ENCODE data around the gene ACTN4. TPM values are rescaled to one million over a fixed set of nuclear protein-coding genes. Genes with fewer than 3 reads are reported as not detected.

The ACTN4 gene
- total RNA-seq, 1 donor: 229 TPM

DNA sequence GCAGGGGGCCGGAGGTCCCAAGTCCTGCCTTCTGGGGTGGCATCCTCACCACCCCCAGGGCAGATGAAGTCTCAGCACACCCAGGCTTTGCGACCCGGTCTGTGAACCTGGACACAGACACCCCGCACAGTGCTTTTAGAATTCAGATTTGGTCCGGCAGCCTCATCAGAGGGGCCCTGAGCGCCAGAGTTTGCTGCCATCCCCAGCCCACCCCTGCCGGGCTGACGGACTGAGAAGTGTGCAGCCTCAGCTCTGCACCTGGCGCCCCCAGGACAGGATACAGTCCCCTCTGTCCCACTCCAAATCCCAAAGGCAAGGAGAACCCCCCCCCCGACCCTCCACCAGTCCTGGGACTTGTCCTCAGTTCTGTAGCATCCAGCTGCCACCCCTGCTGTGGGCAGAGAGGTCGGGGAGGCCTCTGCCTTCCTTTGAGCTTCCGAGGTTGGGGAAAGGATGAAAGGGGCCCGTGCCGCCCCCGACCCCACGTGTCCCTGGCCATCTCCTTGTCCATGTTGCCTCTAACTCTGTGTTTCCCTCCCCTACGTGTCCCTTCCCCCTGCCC, 79.9 kb downstream of the ACTN4 start:
- Histone ChIP-seq H3K4me2 (ENCODE audit: insufficient read depth, low read length) (no peak overlapping the region), H3K79me2 (ENCODE audit: insufficient read depth, low read length) (peaks cover 20% of the 10 kb centered on the region), H2AFZ (ENCODE audit: low read length) (no peak overlapping the region), H3K27me3 (ENCODE audit: insufficient read depth, low read length) (no peaks in the 10 kb centered on the region), H3K4me3 (ENCODE audit: insufficient read depth, low read length) (no peak overlapping the region), H4K20me1 (ENCODE audit: insufficient read depth, low read length) (peaks cover 14% of the 10 kb centered on the region), H3K27ac (ENCODE audit: low read depth, low read length) (no peak overlapping the region), H3K36me3 (ENCODE audit: insufficient read depth, low read length) (peaks cover 92% of the 10 kb centered on the region), H3K4me1 (ENCODE audit: insufficient read depth, low read length) (no peaks in the 10 kb centered on the region), H3K9me3 (ENCODE audit: low read depth, low read length) (no peaks in the 10 kb centered on the region)
- peak; percentile 35 for DNase-seq (ENCODE audit: insufficient read length, low spot score, missing footprints)
- TF ChIP-seq, protein P1, sequence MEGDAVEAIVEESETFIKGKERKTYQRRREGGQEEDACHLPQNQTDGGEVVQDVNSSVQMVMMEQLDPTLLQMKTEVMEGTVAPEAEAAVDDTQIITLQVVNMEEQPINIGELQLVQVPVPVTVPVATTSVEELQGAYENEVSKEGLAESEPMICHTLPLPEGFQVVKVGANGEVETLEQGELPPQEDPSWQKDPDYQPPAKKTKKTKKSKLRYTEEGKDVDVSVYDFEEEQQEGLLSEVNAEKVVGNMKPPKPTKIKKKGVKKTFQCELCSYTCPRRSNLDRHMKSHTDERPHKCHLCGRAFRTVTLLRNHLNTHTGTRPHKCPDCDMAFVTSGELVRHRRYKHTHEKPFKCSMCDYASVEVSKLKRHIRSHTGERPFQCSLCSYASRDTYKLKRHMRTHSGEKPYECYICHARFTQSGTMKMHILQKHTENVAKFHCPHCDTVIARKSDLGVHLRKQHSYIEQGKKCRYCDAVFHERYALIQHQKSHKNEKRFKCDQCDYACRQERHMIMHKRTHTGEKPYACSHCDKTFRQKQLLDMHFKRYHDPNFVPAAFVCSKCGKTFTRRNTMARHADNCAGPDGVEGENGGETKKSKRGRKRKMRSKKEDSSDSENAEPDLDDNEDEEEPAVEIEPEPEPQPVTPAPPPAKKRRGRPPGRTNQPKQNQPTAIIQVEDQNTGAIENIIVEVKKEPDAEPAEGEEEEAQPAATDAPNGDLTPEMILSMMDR (IDR thresholded peaks at IDR 0.05; ENCODE audit: extremely low read depth, low read depth, low read length): no peak

DNA sequence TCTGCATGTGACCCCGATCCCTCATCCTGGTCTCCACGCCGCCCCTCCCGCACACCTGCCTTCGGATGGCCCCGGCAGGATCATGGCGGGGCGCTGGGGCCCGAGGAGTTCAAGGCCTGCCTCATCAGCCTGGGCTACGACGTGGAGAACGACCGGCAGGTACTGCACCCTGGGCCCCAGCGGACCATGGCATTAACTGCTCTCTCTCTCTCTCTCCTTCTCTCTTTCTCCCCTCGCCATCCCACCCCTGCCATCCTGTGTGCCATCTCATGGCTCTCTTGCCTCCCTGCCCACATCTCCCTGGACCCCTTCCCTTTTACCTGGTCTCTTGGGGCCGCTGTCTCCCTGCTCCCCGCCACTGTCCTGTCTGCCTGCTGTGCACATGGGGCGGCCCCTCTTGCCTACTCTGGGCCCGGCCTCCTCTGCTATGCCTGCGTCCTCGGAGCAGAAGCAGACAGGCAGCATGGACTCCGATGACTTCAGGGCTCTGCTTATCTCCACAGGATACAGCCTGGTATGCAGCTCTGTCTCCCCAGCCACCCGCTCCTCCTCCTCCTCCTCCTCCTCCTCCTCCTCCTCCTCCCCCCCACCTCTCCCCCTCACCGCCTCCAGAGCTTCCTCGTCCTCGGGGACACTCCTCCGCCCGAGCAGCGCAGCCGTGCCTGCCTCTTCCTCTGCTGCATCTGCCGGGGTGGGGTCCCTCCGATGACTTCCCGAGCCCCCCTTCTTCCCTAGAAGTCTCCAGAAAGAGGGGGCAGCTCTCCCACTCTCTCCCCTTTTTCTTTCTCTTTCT, 80.6 kb downstream of the ACTN4 start:
- peaks cover 13% of the 10 kb centered on the region for H3K79me2 ChIP-seq (ENCODE audit: insufficient read depth, low read length)
- H3K36me3 ChIP-seq (ENCODE audit: insufficient read depth, low read length): peaks cover 90% of the 10 kb centered on the region
- peak; percentile 88 for DNase-seq (ENCODE audit: insufficient read length, low spot score, missing footprints)
- H3K9me3 ChIP-seq (ENCODE audit: low read depth, low read length): no peaks in the 10 kb centered on the region
- no peaks in the 10 kb centered on the region for H3K4me1 ChIP-seq (ENCODE audit: insufficient read depth, low read length)
- no peak overlapping the region for H3K27ac ChIP-seq (ENCODE audit: low read depth, low read length)
- TF ChIP-seq, protein P1 (IDR thresholded peaks at IDR 0.05; ENCODE audit: extremely low read depth, low read depth, low read length): no peak
- H4K20me1 ChIP-seq (ENCODE audit: insufficient read depth, low read length): peaks cover 13% of the 10 kb centered on the region
- no peak overlapping the region for H3K4me3 ChIP-seq (ENCODE audit: insufficient read depth, low read length)
- H3K4me2 ChIP-seq (ENCODE audit: insufficient read depth, low read length): no peak overlapping the region
- no peaks in the 10 kb centered on the region for H3K27me3 ChIP-seq (ENCODE audit: insufficient read depth, low read length)
- no peak overlapping the region for H2AFZ ChIP-seq (ENCODE audit: low read length)

DNA sequence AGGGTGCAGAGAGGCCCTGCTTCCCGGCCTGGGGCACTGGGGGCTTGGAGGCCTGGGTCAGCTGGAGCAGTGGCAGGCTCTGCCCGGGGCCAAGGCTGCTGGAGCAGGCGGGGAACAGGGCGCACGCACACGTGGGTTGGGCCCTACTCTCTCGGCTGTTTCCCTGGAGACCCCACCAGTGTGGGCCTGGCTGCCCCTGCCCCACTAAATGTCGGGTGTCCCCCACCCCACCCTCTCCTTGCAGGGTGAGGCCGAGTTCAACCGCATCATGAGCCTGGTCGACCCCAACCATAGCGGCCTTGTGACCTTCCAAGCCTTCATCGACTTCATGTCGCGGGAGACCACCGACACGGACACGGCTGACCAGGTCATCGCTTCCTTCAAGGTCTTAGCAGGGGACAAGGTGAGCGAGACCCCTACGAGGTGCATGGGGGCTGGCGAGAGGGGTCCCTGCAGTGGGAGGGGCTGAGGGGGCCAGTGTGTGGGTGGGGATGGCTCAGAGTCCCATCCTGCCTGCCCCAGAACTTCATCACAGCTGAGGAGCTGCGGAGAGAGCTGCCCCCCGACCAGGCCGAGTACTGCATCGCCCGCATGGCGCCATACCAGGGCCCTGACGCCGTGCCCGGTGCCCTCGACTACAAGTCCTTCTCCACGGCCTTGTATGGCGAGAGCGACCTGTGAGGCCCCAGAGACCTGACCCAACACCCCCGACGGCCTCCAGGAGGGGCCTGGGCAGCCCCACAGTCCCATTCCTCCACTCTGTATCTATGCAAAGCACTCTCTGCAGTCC, 81.5 kb downstream of the ACTN4 start:
- Histone ChIP-seq H3K27ac (ENCODE audit: low read depth, low read length) (no peak overlapping the region), H2AFZ (ENCODE audit: low read length) (no peak overlapping the region), H3K79me2 (ENCODE audit: insufficient read depth, low read length) (peaks cover 10% of the 10 kb centered on the region), H3K9me3 (ENCODE audit: low read depth, low read length) (no peaks in the 10 kb centered on the region), H3K4me2 (ENCODE audit: insufficient read depth, low read length) (no peak overlapping the region), H3K27me3 (ENCODE audit: insufficient read depth, low read length) (no peaks in the 10 kb centered on the region), H3K4me1 (ENCODE audit: insufficient read depth, low read length) (no peaks in the 10 kb centered on the region), H4K20me1 (ENCODE audit: insufficient read depth, low read length) (peaks cover 11% of the 10 kb centered on the region), H3K36me3 (ENCODE audit: insufficient read depth, low read length) (peaks cover 81% of the 10 kb centered on the region), H3K4me3 (ENCODE audit: insufficient read depth, low read length) (no peak overlapping the region)
- TF ChIP-seq, protein P1 (IDR thresholded peaks at IDR 0.05; ENCODE audit: extremely low read depth, low read depth, low read length): no peak
- peak; percentile 86 for DNase-seq (ENCODE audit: insufficient read length, low spot score, missing footprints)
